Erythroblast (primary cell): ENCODE results near the gene SLC9A3.

Source experiments
- GATA1 ChIP-seq: IDR thresholded peaks from 2 replicates; pipeline ENCODE4 v1.6.1; 2011; ENCODE audit warnings: low read depth, mild to moderate bottlenecking, control low read depth, low read length, moderate library complexity
- POLR2A ChIP-seq: IDR thresholded peaks from 2 replicates; pipeline ENCODE4 v1.6.1; 2011; ENCODE audit warnings: mild to moderate bottlenecking, low read length

DNA sequence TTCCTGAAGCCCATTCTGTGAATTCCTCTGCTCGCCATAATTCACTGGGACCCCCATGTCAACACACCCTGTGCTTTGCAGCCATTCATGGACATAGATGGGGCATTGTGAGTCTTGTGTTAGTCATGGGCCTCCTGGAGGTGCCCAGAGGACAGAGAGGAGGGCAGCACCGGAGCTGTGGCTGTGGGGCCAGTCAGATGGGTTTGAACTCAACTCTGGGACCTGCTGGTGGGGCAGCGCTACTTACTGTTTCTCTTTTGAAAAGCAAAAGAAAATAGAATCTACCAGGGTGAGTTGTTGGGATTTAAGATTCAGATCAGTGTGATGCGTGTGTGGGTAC lies 92.6 kb downstream of the SLC9A3 start:
- TF ChIP-seq POLR2A (no peak), GATA1 (no peak)
